ENCODE data around the gene CSRNP3.

CSRNP3 gene

GRCh38 chr2:165494573-165494972 is 25.1 kb downstream of the CSRNP3 start:
- POLR2A ChIA-PET, result no interaction called here
- Histone ChIP-seq H3K4me3 (ENCODE audit: control insufficient read depth in 1 of 7, extremely low read depth in 1 of 7, insufficient read depth in 4 of 7, low read depth in 2 of 7, low read length in 6 of 7) (no peak overlapping the region), H3K27me3 (replicated peaks in 2 of 5; ENCODE audit: control insufficient read depth in 4 of 5, insufficient read depth in 5 of 5, low read length in 4 of 5) (no peaks in the 10 kb centered on the region), H3K9me3 (ENCODE audit: control extremely low read depth in 1 of 5, control insufficient read depth in 4 of 5, insufficient read depth in 2 of 5, low read depth in 1 of 5, low read length in 4 of 5) (no peaks in the 10 kb centered on the region), H3K36me3 (ENCODE audit: control insufficient read depth in 4 of 4, insufficient read depth in 4 of 4, low read length in 3 of 4) (no peaks in the 10 kb centered on the region), H3K4me1 (ENCODE audit: control extremely low read depth in 1 of 4, control insufficient read depth in 4 of 4, insufficient read depth in 4 of 4, low read length in 3 of 4) (peaks cover 0 to 15% (median 7%) of the 10 kb centered on the region in 4 experiments), H3K27ac (ENCODE audit: insufficient read depth in 1 of 2, low read depth in 1 of 2, low read length in 2 of 2, poor library complexity in 1 of 2, severe bottlenecking in 2 of 2) (no peak overlapping the region)
- CTCF ChIA-PET, result interaction anchor here (1.1 kb wide), 1 partner anchor 259 kb away, joined by 3 read pairs; no protein-coding TSS in a partner anchor
- DNase-seq, result peak in 1 of 3 donors; percentile 9
- WGBS (ENCODE audit: insufficient coverage), result 64% methylated on average over 1 of the region's 4 CpGs

GRCh38 chr2:165497659-165498317 is 28.3 kb downstream of the CSRNP3 start:
- POLR2A ChIA-PET, result no interaction called here
- 0% methylated on average over 1 of the region's 3 CpGs for WGBS (ENCODE audit: insufficient coverage)
- CTCF ChIA-PET, result interaction anchor here (0.9 kb wide), 1 partner anchor 51 kb away, joined by 3 read pairs; no protein-coding TSS in a partner anchor
- Histone ChIP-seq H3K4me1 (ENCODE audit: control extremely low read depth in 1 of 4, control insufficient read depth in 4 of 4, insufficient read depth in 4 of 4, low read length in 3 of 4) (peaks cover 0 to 15% (median 7%) of the 10 kb centered on the region in 4 experiments), H3K27ac (ENCODE audit: insufficient read depth in 1 of 2, low read depth in 1 of 2, low read length in 2 of 2, poor library complexity in 1 of 2, severe bottlenecking in 2 of 2) (no peak overlapping the region), H3K9me3 (ENCODE audit: control extremely low read depth in 1 of 5, control insufficient read depth in 4 of 5, insufficient read depth in 2 of 5, low read depth in 1 of 5, low read length in 4 of 5) (no peaks in the 10 kb centered on the region), H3K36me3 (ENCODE audit: control insufficient read depth in 4 of 4, insufficient read depth in 4 of 4, low read length in 3 of 4) (no peaks in the 10 kb centered on the region), H3K4me3 (ENCODE audit: control insufficient read depth in 1 of 7, extremely low read depth in 1 of 7, insufficient read depth in 4 of 7, low read depth in 2 of 7, low read length in 6 of 7) (no peak overlapping the region), H3K27me3 (replicated peaks in 2 of 5; ENCODE audit: control insufficient read depth in 4 of 5, insufficient read depth in 5 of 5, low read length in 4 of 5) (no peaks in the 10 kb centered on the region)
- peak; percentile 52 to 97 (median 87) for DNase-seq

GRCh38 chr2:165499131-165499530 is 29.6 kb downstream of the CSRNP3 start:
- ChIA-PET POLR2A (no interaction called here), CTCF (no interaction called here)
- Histone ChIP-seq H3K4me3 (ENCODE audit: control insufficient read depth in 1 of 7, extremely low read depth in 1 of 7, insufficient read depth in 4 of 7, low read depth in 2 of 7, low read length in 6 of 7) (no peak overlapping the region), H3K9me3 (ENCODE audit: control extremely low read depth in 1 of 5, control insufficient read depth in 4 of 5, insufficient read depth in 2 of 5, low read depth in 1 of 5, low read length in 4 of 5) (no peaks in the 10 kb centered on the region), H3K27me3 (replicated peaks in 2 of 5; ENCODE audit: control insufficient read depth in 4 of 5, insufficient read depth in 5 of 5, low read length in 4 of 5) (no peaks in the 10 kb centered on the region), H3K27ac (ENCODE audit: insufficient read depth in 1 of 2, low read depth in 1 of 2, low read length in 2 of 2, poor library complexity in 1 of 2, severe bottlenecking in 2 of 2) (no peak overlapping the region), H3K36me3 (ENCODE audit: control insufficient read depth in 4 of 4, insufficient read depth in 4 of 4, low read length in 3 of 4) (no peaks in the 10 kb centered on the region), H3K4me1 (ENCODE audit: control extremely low read depth in 1 of 4, control insufficient read depth in 4 of 4, insufficient read depth in 4 of 4, low read length in 3 of 4) (peaks cover 0 to 15% (median 7%) of the 10 kb centered on the region in 4 experiments)
- WGBS (ENCODE audit: insufficient coverage), result 100% methylated on average over 2 of the region's 3 CpGs
- peak in 2 of 3 donors; percentile 9 to 23 for DNase-seq

GRCh38 chr2:165500001-165500400 is 30.5 kb downstream of the CSRNP3 start:
- ChIA-PET CTCF (no interaction called here), POLR2A (no interaction called here)
- H3K4me3 ChIP-seq (ENCODE audit: control insufficient read depth in 1 of 7, extremely low read depth in 1 of 7, insufficient read depth in 4 of 7, low read depth in 2 of 7, low read length in 6 of 7), result no peak overlapping the region
- H3K4me1 ChIP-seq (ENCODE audit: control extremely low read depth in 1 of 4, control insufficient read depth in 4 of 4, insufficient read depth in 4 of 4, low read length in 3 of 4), result peaks cover 0 to 15% (median 7%) of the 10 kb centered on the region in 4 experiments
- H3K9me3 ChIP-seq (ENCODE audit: control extremely low read depth in 1 of 5, control insufficient read depth in 4 of 5, insufficient read depth in 2 of 5, low read depth in 1 of 5, low read length in 4 of 5), result no peaks in the 10 kb centered on the region
- no peaks in the 10 kb centered on the region for H3K36me3 ChIP-seq (ENCODE audit: control insufficient read depth in 4 of 4, insufficient read depth in 4 of 4, low read length in 3 of 4)
- no peak overlapping the region for H3K27ac ChIP-seq (ENCODE audit: insufficient read depth in 1 of 2, low read depth in 1 of 2, low read length in 2 of 2, poor library complexity in 1 of 2, severe bottlenecking in 2 of 2)
- no peaks in the 10 kb centered on the region for H3K27me3 ChIP-seq (replicated peaks in 2 of 5; ENCODE audit: control insufficient read depth in 4 of 5, insufficient read depth in 5 of 5, low read length in 4 of 5)
- WGBS (ENCODE audit: insufficient coverage), result no CpG with 5 or more reads among the region's 2 CpGs
- DNase-seq, result no peak

GRCh38 chr2:165500816-165501215 is 31.3 kb downstream of the CSRNP3 start:
- CTCF ChIA-PET, result no interaction called here
- no peak overlapping the region for H3K27ac ChIP-seq (ENCODE audit: insufficient read depth in 1 of 2, low read depth in 1 of 2, low read length in 2 of 2, poor library complexity in 1 of 2, severe bottlenecking in 2 of 2)
- no peaks in the 10 kb centered on the region for H3K36me3 ChIP-seq (ENCODE audit: control insufficient read depth in 4 of 4, insufficient read depth in 4 of 4, low read length in 3 of 4)
- POLR2A ChIA-PET, result no interaction called here
- DNase-seq, result no peak
- H3K9me3 ChIP-seq (ENCODE audit: control extremely low read depth in 1 of 5, control insufficient read depth in 4 of 5, insufficient read depth in 2 of 5, low read depth in 1 of 5, low read length in 4 of 5), result no peaks in the 10 kb centered on the region
- H3K4me1 ChIP-seq (ENCODE audit: control extremely low read depth in 1 of 4, control insufficient read depth in 4 of 4, insufficient read depth in 4 of 4, low read length in 3 of 4), result peaks cover 0 to 15% (median 7%) of the 10 kb centered on the region in 4 experiments
- H3K4me3 ChIP-seq (ENCODE audit: control insufficient read depth in 1 of 7, extremely low read depth in 1 of 7, insufficient read depth in 4 of 7, low read depth in 2 of 7, low read length in 6 of 7), result no peak overlapping the region
- H3K27me3 ChIP-seq (replicated peaks in 2 of 5; ENCODE audit: control insufficient read depth in 4 of 5, insufficient read depth in 5 of 5, low read length in 4 of 5), result no peaks in the 10 kb centered on the region

GRCh38 chr2:165505514-165505913 is 36.0 kb downstream of the CSRNP3 start:
- ChIA-PET POLR2A (no interaction called here), CTCF (no interaction called here)
- no peak for DNase-seq
- WGBS (ENCODE audit: insufficient coverage), result no CpG with 5 or more reads among the region's 3 CpGs
- no peak overlapping the region for H3K27ac ChIP-seq (ENCODE audit: insufficient read depth in 1 of 2, low read depth in 1 of 2, low read length in 2 of 2, poor library complexity in 1 of 2, severe bottlenecking in 2 of 2)
- no peaks in the 10 kb centered on the region for H3K9me3 ChIP-seq (ENCODE audit: control extremely low read depth in 1 of 5, control insufficient read depth in 4 of 5, insufficient read depth in 2 of 5, low read depth in 1 of 5, low read length in 4 of 5)
- H3K27me3 ChIP-seq (replicated peaks in 2 of 5; ENCODE audit: control insufficient read depth in 4 of 5, insufficient read depth in 5 of 5, low read length in 4 of 5), result no peaks in the 10 kb centered on the region
- H3K4me3 ChIP-seq (ENCODE audit: control insufficient read depth in 1 of 7, extremely low read depth in 1 of 7, insufficient read depth in 4 of 7, low read depth in 2 of 7, low read length in 6 of 7), result no peak overlapping the region
- H3K36me3 ChIP-seq (ENCODE audit: control insufficient read depth in 4 of 4, insufficient read depth in 4 of 4, low read length in 3 of 4), result peaks cover 0 to 3% (median 0%) of the 10 kb centered on the region in 4 experiments
- no peaks in the 10 kb centered on the region for H3K4me1 ChIP-seq (ENCODE audit: control extremely low read depth in 1 of 4, control insufficient read depth in 4 of 4, insufficient read depth in 4 of 4, low read length in 3 of 4)

- no peaks in the 10 kb centered on the region for H3K27me3 ChIP-seq (replicated peaks in 2 of 5; ENCODE audit: control insufficient read depth in 4 of 5, insufficient read depth in 5 of 5, low read length in 4 of 5)
- no peaks in the 10 kb centered on the region for H3K9me3 ChIP-seq (ENCODE audit: control extremely low read depth in 1 of 5, control insufficient read depth in 4 of 5, insufficient read depth in 2 of 5, low read depth in 1 of 5, low read length in 4 of 5)
- peaks cover 0 to 3% (median 0%) of the 10 kb centered on the region in 4 experiments for H3K36me3 ChIP-seq (ENCODE audit: control insufficient read depth in 4 of 4, insufficient read depth in 4 of 4, low read length in 3 of 4)
- no peak overlapping the region for H3K27ac ChIP-seq (ENCODE audit: insufficient read depth in 1 of 2, low read depth in 1 of 2, low read length in 2 of 2, poor library complexity in 1 of 2, severe bottlenecking in 2 of 2)
- no peak for DNase-seq
- CTCF ChIA-PET, result interaction anchor here (1.1 kb wide), 1 partner anchor 36 kb away, joined by 3 read pairs; no protein-coding TSS in a partner anchor
- POLR2A ChIA-PET, result no interaction called here
- no peaks in the 10 kb centered on the region for H3K4me1 ChIP-seq (ENCODE audit: control extremely low read depth in 1 of 4, control insufficient read depth in 4 of 4, insufficient read depth in 4 of 4, low read length in 3 of 4)
- no peak overlapping the region for H3K4me3 ChIP-seq (ENCODE audit: control insufficient read depth in 1 of 7, extremely low read depth in 1 of 7, insufficient read depth in 4 of 7, low read depth in 2 of 7, low read length in 6 of 7)
Measured at GRCh38 chr2:165508927-165509326, 39.4 kb downstream of the CSRNP3 start.

All from common myeloid progenitor, CD34-positive (primary cell).